CD4-positive, alpha-beta memory T cell (primary cell): ENCODE data around the gene AGPAT2. TPM values are rescaled to one million over a fixed set of nuclear protein-coding genes. Genes with fewer than 3 reads are reported as not detected.

Experiments used
- CTCF ChIA-PET: fragments of 350-600 bp; sonication (Branson Sonifier 250); formaldehyde crosslinking; loops from one replicate; lab custom pipeline; 2021; ENCODE audit warnings: inconsistent platforms; ENCODE audit not compliant: partially characterized antibody; lab: Charles Lee
- POLR2A ChIA-PET: fragments of 350-600 bp; sonication (Branson Sonifier 250); formaldehyde crosslinking; loops from one replicate; lab custom pipeline; 2021; ENCODE audit not compliant: partially characterized antibody; lab: Charles Lee
- DNase-seq, 5 donors: peaks; one replicate each; pipeline versions ENCODE4 v3.0.0 to v3.0.0-alpha.2; 2020 to 2022; ENCODE audit warnings: mixed read lengths in 1 of 5
- H3K27ac ChIP-seq: one replicate; pipeline ENCODE4 v1.7.0; 2013; ENCODE audit warnings: low read depth, low read length
- H3K27me3 ChIP-seq: 2 replicates; pipeline ENCODE4 v1.7.0; 2013; ENCODE audit warnings: mild to moderate bottlenecking, low read length, moderate library complexity; ENCODE audit not compliant: insufficient read depth
- H3K36me3 ChIP-seq: 2 replicates; pipeline ENCODE4 v1.7.0; 2013; ENCODE audit warnings: mild to moderate bottlenecking, low read length, moderate library complexity; ENCODE audit not compliant: insufficient read depth
- H3K4me1 ChIP-seq: 2 replicates; pipeline ENCODE4 v1.7.0; 2013; ENCODE audit warnings: mild to moderate bottlenecking, low read length, moderate library complexity; ENCODE audit not compliant: insufficient read depth
- H3K4me3 ChIP-seq, 2 donors: one replicate each; pipeline ENCODE4 v1.7.0; 2013; ENCODE audit warnings: low read length in 2 of 2, mild to moderate bottlenecking in 1 of 2
- H3K9me3 ChIP-seq, 2 donors: one replicate each; pipeline ENCODE4 v1.7.0; 2013; ENCODE audit warnings: low read length in 2 of 2, control low read depth in 1 of 2; ENCODE audit not compliant: control insufficient read depth in 1 of 2
- H3K27ac Mint-ChIP-seq, 7 donors: one replicate each; pipeline ENCODE4 v1.8.0; 2020 to 2021; ENCODE audit warnings: mixed read lengths in 7 of 7, mild to moderate bottlenecking in 6 of 7, inconsistent platforms in 3 of 7, moderate library complexity in 3 of 7
- H3K27me3 Mint-ChIP-seq, 2 donors: one replicate each; pipeline ENCODE4 v1.8.0; 2020 to 2021; ENCODE audit warnings: mixed read lengths in 2 of 2
- H3K36me3 Mint-ChIP-seq, 2 donors: one replicate each; pipeline ENCODE4 v1.8.0; 2020 to 2021; ENCODE audit warnings: mixed read lengths in 2 of 2, inconsistent platforms in 1 of 2, mild to moderate bottlenecking in 1 of 2
- H3K4me1 Mint-ChIP-seq, 4 donors: one replicate each; pipeline ENCODE4 v1.8.0; 2020 to 2021; ENCODE audit warnings: mixed read lengths in 4 of 4, mild to moderate bottlenecking in 1 of 4
- H3K4me3 Mint-ChIP-seq, 8 donors: one replicate each; pipeline ENCODE4 v1.8.0; 2020 to 2021; ENCODE audit warnings: mixed read lengths in 8 of 8, mild to moderate bottlenecking in 7 of 8, moderate library complexity in 6 of 8, inconsistent platforms in 3 of 8
- H3K9me3 Mint-ChIP-seq, 8 donors: one replicate each; pipeline ENCODE4 v1.8.0; 2020 to 2021; ENCODE audit warnings: mixed read lengths in 8 of 8, mild to moderate bottlenecking in 5 of 8, inconsistent platforms in 3 of 8, moderate library complexity in 1 of 8
- intact Hi-C: fragments of 100-400 bp; cut with micrococcal nuclease; formaldehyde crosslinking; loops from one replicate; pipeline ENCODE4 v1.15.1; 2023
- polyA plus RNA-seq, 2 donors: library from polyadenylated mRNA; unstranded; fragments of 300-500 nt; fragmentation: Illumina TruSeq; gene quantifications; one replicate each; pipeline ENCODE4 v1.2.3, GENCODE V29; 2021
- total RNA-seq, 2 experiments: library from RNA; stranded (reverse); gene quantifications; one replicate each; pipeline ENCODE4 v1.2.3, GENCODE V29; 2021

The AGPAT2 gene
- total and polyA plus RNA-seq, 4 experiments from 2014 or later = 6.9 to 20.6 (median 12.0) TPM

GRCh38 chr9:136687721-136688223 is 515 bp upstream of the AGPAT2 start:
- no peak for DNase-seq
- POLR2A ChIA-PET = interaction anchor here (0.7 to 2.6 kb wide), 4 partner anchors 15 to 42 kb away, joined by 3 to 17 read pairs (median 4); no protein-coding TSS in a partner anchor
- no peak overlapping the region for H3K27ac ChIP-seq
- H3K27me3 ChIP-seq = no peaks in the 10 kb centered on the region
- H3K4me3 ChIP-seq = no peak overlapping the region
- H3K9me3 ChIP-seq = no peaks in the 10 kb centered on the region
- H3K36me3 ChIP-seq = no peaks in the 10 kb centered on the region
- Mint-ChIP-seq H3K4me1 (peaks cover 0 to 10% (median 3%) of the 10 kb centered on the region in 4 donors), H3K9me3 (no peaks in the 10 kb centered on the region), H3K36me3 (no peaks in the 10 kb centered on the region), H3K4me3 (peak overlapping the region in 7 of 8 donors; percentile 39 to 59 (median 51)), H3K27ac (peak overlapping the region in 1 of 7 donors; percentile 77), H3K27me3 (peaks cover 0 to 2% of the 10 kb centered on the region in 2 donors)
- H3K4me1 ChIP-seq = peaks cover 11% of the 10 kb centered on the region
- intact Hi-C loops = loop anchor here (1.0 kb wide), 1 partner anchor 41 kb away; no protein-coding TSS in a partner anchor
- CTCF ChIA-PET = no interaction called here

GRCh38 chr9:136686534-136686793 is 793 bp downstream of the AGPAT2 start:
- Histone ChIP-seq H3K27me3 (no peaks in the 10 kb centered on the region), H3K27ac (no peak overlapping the region), H3K4me1 (peaks cover 11% of the 10 kb centered on the region), H3K9me3 (no peaks in the 10 kb centered on the region), H3K36me3 (no peaks in the 10 kb centered on the region), H3K4me3 (peak overlapping the region; percentile 3 to 51)
- Mint-ChIP-seq H3K4me3 (peak overlapping the region; percentile 17 to 82 (median 76)), H3K27me3 (peaks cover 0 to 2% of the 10 kb centered on the region in 2 donors), H3K9me3 (no peaks in the 10 kb centered on the region), H3K36me3 (no peaks in the 10 kb centered on the region), H3K27ac (peak overlapping the region in 1 of 7 donors; percentile 47), H3K4me1 (peaks cover 0 to 10% (median 3%) of the 10 kb centered on the region in 4 donors)
- POLR2A ChIA-PET = interaction anchor here (1.0 to 2.6 kb wide), 4 partner anchors 15 to 203 kb away, joined by 3 to 17 read pairs (median 4); no protein-coding TSS in a partner anchor
- DNase-seq = no peak
- intact Hi-C loops = no loop called here
- CTCF ChIA-PET = interaction anchor here (1.0 kb wide), 1 partner anchor 13 kb away, joined by 3 read pairs; no protein-coding TSS in a partner anchor

DNA sequence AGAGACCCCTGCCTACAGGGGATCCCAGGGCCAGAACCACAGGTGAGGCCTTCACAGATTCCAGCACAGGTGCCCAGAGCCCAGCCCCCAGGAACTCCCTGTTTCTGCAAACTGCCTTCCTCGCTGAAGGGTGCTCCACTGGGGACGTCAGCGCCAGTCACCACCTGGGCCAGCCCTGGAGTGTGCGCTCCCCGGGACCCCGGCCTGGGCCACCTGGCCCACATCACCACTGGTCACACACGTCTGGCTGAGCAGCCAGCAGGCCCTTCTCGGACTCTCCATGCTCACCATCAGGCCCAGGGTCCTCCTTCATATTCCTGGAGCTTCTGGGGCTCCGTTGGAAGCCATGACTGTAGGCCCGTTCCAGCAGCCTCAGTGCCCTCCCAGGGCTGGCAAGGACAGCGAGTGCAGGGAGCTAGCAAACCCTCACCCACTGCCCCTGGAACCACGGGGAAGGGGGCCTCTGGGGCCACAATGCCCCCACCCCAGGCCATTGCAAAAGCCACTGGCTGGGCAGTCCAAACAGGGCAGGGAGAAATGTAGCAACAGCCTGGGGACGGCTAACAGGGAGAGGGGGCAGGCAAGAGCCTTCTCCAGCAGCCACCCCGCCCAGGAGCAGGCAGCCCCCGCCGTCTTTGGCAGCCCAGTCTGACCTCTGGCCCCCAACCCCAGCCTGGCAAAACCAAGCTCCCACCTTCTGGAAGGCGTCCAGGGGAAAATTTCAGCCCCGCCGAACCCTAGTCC is 1.3 kb downstream of the AGPAT2 start:
- intact Hi-C loops = no loop called here
- Mint-ChIP-seq H3K36me3 (no peaks in the 10 kb centered on the region), H3K27ac (peak overlapping the region in 2 of 7 donors; percentile 29 to 47), H3K9me3 (no peaks in the 10 kb centered on the region), H3K27me3 (peaks cover 0 to 2% of the 10 kb centered on the region in 2 donors), H3K4me3 (peak overlapping the region; percentile 69 to 82 (median 76)), H3K4me1 (peaks cover 0 to 10% (median 3%) of the 10 kb centered on the region in 4 donors)
- no peaks in the 10 kb centered on the region for H3K36me3 ChIP-seq
- peaks cover 11% of the 10 kb centered on the region for H3K4me1 ChIP-seq
- POLR2A ChIA-PET = interaction anchor here (1.0 to 2.6 kb wide), 4 partner anchors 14 to 202 kb away, joined by 3 to 17 read pairs (median 4); no protein-coding TSS in a partner anchor
- no peaks in the 10 kb centered on the region for H3K27me3 ChIP-seq
- CTCF ChIA-PET = interaction anchor here (1.0 kb wide), 1 partner anchor 13 kb away, joined by 3 read pairs; no protein-coding TSS in a partner anchor
- H3K4me3 ChIP-seq = peak overlapping the region; percentile 3 to 51
- no peak overlapping the region for H3K27ac ChIP-seq
- H3K9me3 ChIP-seq = no peaks in the 10 kb centered on the region
- no peak for DNase-seq

GRCh38 chr9:136685216-136685615 is 2.0 kb downstream of the AGPAT2 start:
- Histone ChIP-seq H3K4me3 (no peak overlapping the region), H3K27me3 (no peaks in the 10 kb centered on the region), H3K36me3 (no peaks in the 10 kb centered on the region), H3K27ac (no peak overlapping the region), H3K4me1 (peaks cover 11% of the 10 kb centered on the region), H3K9me3 (no peaks in the 10 kb centered on the region)
- peak overlapping the region in 1 of 7 donors; percentile 65 for H3K27ac Mint-ChIP-seq
- CTCF ChIA-PET = no interaction called here
- intact Hi-C loops = no loop called here
- no peaks in the 10 kb centered on the region for H3K36me3 Mint-ChIP-seq
- H3K4me3 Mint-ChIP-seq = peak overlapping the region in 1 of 8 donors; percentile 32
- peaks cover 0 to 10% (median 3%) of the 10 kb centered on the region in 4 donors for H3K4me1 Mint-ChIP-seq
- POLR2A ChIA-PET = interaction anchor here (2.6 kb wide), 1 partner anchor 42 kb away, joined by 17 read pairs; no protein-coding TSS in a partner anchor
- no peaks in the 10 kb centered on the region for H3K9me3 Mint-ChIP-seq
- DNase-seq = no peak
- H3K27me3 Mint-ChIP-seq = peaks cover 0 to 2% of the 10 kb centered on the region in 2 donors

DNA sequence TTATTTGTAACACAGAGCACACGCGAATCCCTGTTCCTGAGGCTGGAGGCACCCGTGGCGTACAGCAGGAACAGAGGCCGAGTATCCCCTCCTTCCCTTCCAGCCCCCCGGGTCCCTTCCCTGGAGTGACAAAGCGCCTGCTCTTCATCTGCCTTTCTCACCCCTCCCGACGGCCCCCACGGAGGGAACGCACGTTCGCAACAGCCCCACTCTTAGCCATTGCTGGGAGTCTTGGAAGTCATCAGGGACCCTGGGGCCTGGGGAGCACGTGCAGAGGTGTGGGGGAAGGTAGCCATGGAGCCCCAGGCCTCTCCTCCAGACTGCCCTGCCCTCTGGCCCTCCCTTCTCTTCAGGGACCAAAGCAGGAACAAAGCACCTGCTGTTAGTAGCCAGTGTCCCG is 2.5 kb downstream of the AGPAT2 start:
- Histone ChIP-seq H3K9me3 (no peaks in the 10 kb centered on the region), H3K4me1 (peaks cover 11% of the 10 kb centered on the region), H3K4me3 (no peak overlapping the region), H3K36me3 (no peaks in the 10 kb centered on the region), H3K27me3 (no peaks in the 10 kb centered on the region), H3K27ac (no peak overlapping the region)
- no peaks in the 10 kb centered on the region for H3K36me3 Mint-ChIP-seq
- no peak for DNase-seq
- peak overlapping the region in 1 of 7 donors; percentile 65 for H3K27ac Mint-ChIP-seq
- peaks cover 0 to 10% (median 3%) of the 10 kb centered on the region in 4 donors for H3K4me1 Mint-ChIP-seq
- intact Hi-C loops = no loop called here
- no peaks in the 10 kb centered on the region for H3K27me3 Mint-ChIP-seq
- POLR2A ChIA-PET = no interaction called here
- H3K9me3 Mint-ChIP-seq = no peaks in the 10 kb centered on the region
- no peak overlapping the region for H3K4me3 Mint-ChIP-seq
- CTCF ChIA-PET = no interaction called here

- Histone ChIP-seq H3K36me3 (no peaks in the 10 kb centered on the region), H3K27ac (no peak overlapping the region), H3K27me3 (no peaks in the 10 kb centered on the region), H3K4me1 (peaks cover 11% of the 10 kb centered on the region), H3K9me3 (no peaks in the 10 kb centered on the region), H3K4me3 (no peak overlapping the region)
- no peak for DNase-seq
- intact Hi-C loops = no loop called here
- Mint-ChIP-seq H3K36me3 (no peaks in the 10 kb centered on the region), H3K4me1 (peaks cover 0 to 11% (median 3%) of the 10 kb centered on the region in 4 donors), H3K4me3 (no peak overlapping the region), H3K9me3 (no peaks in the 10 kb centered on the region), H3K27ac (peak overlapping the region in 1 of 7 donors; percentile 41), H3K27me3 (no peaks in the 10 kb centered on the region)
- ChIA-PET POLR2A (no interaction called here), CTCF (no interaction called here)
Measured at GRCh38 chr9:136684339-136684738, 2.9 kb downstream of the AGPAT2 start.

- Mint-ChIP-seq H3K4me3 (no peak overlapping the region), H3K27me3 (no peaks in the 10 kb centered on the region), H3K27ac (no peak overlapping the region), H3K9me3 (no peaks in the 10 kb centered on the region), H3K36me3 (no peaks in the 10 kb centered on the region), H3K4me1 (peaks cover 0 to 17% (median 3%) of the 10 kb centered on the region in 4 donors)
- H3K27ac ChIP-seq = no peak overlapping the region
- intact Hi-C loops = no loop called here
- peaks cover 11% of the 10 kb centered on the region for H3K4me1 ChIP-seq
- H3K27me3 ChIP-seq = no peaks in the 10 kb centered on the region
- CTCF ChIA-PET = no interaction called here
- H3K9me3 ChIP-seq = no peaks in the 10 kb centered on the region
- H3K36me3 ChIP-seq = no peaks in the 10 kb centered on the region
- POLR2A ChIA-PET = interaction anchor here (1.1 kb wide), 1 partner anchor 45 kb away, joined by 4 read pairs; no protein-coding TSS in a partner anchor
- H3K4me3 ChIP-seq = no peak overlapping the region
- DNase-seq = no peak
Measured at GRCh38 chr9:136683755-136684154, 3.5 kb downstream of the AGPAT2 start.
